Spleen (tissue), 7 donors: ENCODE results near the gene R3HCC1L.

Experiments used
- CTCF ChIP-seq, 11 experiments: fragments of 200-600 bp in 7 of 11; fragments of 450-650 bp in 4 of 11; sonication (generic) in 4 of 11; IDR thresholded peaks in 8 of 11; conservative IDR thresholded peaks in 3 of 11; 1 replicate in 7 of 11; 2 replicates in 4 of 11; pipeline versions ENCODE4 v1.4.0 to v1.8.0; 2016 to 2021; ENCODE audit warnings: antibody characterized with exemption in 11 of 11, inconsistent platforms in 4 of 11, mild to moderate bottlenecking in 1 of 11
- POLR2A ChIP-seq, 3 donors: fragments of 450-650 bp; IDR thresholded peaks; one replicate each; pipeline ENCODE4 v1.5.1; 2017; ENCODE audit warnings: antibody characterized with exemption in 3 of 3, mild to moderate bottlenecking in 1 of 3
- donor health status: DM: no; HTN: no; CAD: no; lungs with moderate emphysema.
- donor health status: DM: no; HTN: no; CAD: no.
- donor health status: DM: no; HTN: no; CAD: no.

GRCh38 chr10:98244586-98244985 lies 110.1 kb downstream of the R3HCC1L start:
- TF ChIP-seq POLR2A (IDR thresholded peaks at IDR 0.05) (no peak), CTCF (IDR thresholded peaks at IDR 0.05 in 8 of 11, conservative IDR thresholded peaks at IDR 0.05 in 3 of 11) (no peak)
